GM19025 (cell line): ENCODE measurements around the gene RGS14.
A peak's percentile ranks its signal among the peaks of the same experiment; 100 is the strongest.
"Not testable (repeated sequence)": the region's sequence is repeated elsewhere in the genome, so short reads cannot be mapped to it uniquely, and the experiment has no call there.

Experiments used
- ATAC-seq: cut with Tn5 transposase; IDR thresholded peaks from one replicate; pipeline ENCODE4 v1.9.1; 2021; ENCODE audit warnings: mild to moderate bottlenecking, low read depth, moderate library complexity; ENCODE audit not compliant: unreplicated experiment

The RGS14 gene

GRCh38 chr5:177375516-177375915 is 17.8 kb downstream of the RGS14 start:
- ATAC-seq: not testable (repeated sequence)

GRCh38 chr5:177376107-177376506 is 18.4 kb downstream of the RGS14 start:
- no peak for ATAC-seq

- ATAC-seq: no peak
Observed at GRCh38 chr5:177377851-177378776, 20.4 kb downstream of the RGS14 start.

- peak; percentile 59 for ATAC-seq
Observed at GRCh38 chr5:177378884-177379883, 21.5 kb downstream of the RGS14 start.

GRCh38 chr5:177380805-177381126 is 23.0 kb downstream of the RGS14 start:
- no peak for ATAC-seq

- no peak for ATAC-seq
Observed at GRCh38 chr5:177382423-177383029, 24.8 kb downstream of the RGS14 start.

- no peak for ATAC-seq
Observed at GRCh38 chr5:177383181-177383580, 25.5 kb downstream of the RGS14 start.

GRCh38 chr5:177384134-177384533 is 26.4 kb downstream of the RGS14 start, which contains the start of gene SLC34A1:
Gene SLC34A1 (plus strand): TSS chr5:177384434. CDS start chr5:177385742, 1,308 bp downstream.
- no peak for ATAC-seq

GRCh38 chr5:177385720-177386119 is 28.0 kb downstream of the RGS14 start:
- no peak for ATAC-seq

GRCh38 chr5:177386542-177386941 is 28.8 kb downstream of the RGS14 start:
- ATAC-seq: no peak

- ATAC-seq: no peak
Observed at GRCh38 chr5:177387405-177387804, 29.7 kb downstream of the RGS14 start.

GRCh38 chr5:177388521-177389052 is 30.9 kb downstream of the RGS14 start:
- no peak for ATAC-seq

GRCh38 chr5:177389241-177390169 is 31.8 kb downstream of the RGS14 start:
- ATAC-seq: peak; percentile 56

GRCh38 chr5:177390363-177391300 is 32.9 kb downstream of the RGS14 start:
- ATAC-seq: no peak

GRCh38 chr5:177392765-177393164 is 35.0 kb downstream of the RGS14 start:
- no peak for ATAC-seq

GRCh38 chr5:177393206-177393765 is 35.6 kb downstream of the RGS14 start:
- ATAC-seq: no peak

GRCh38 chr5:177393990-177394389 is 36.3 kb downstream of the RGS14 start:
- no peak for ATAC-seq

- no peak for ATAC-seq
Observed at GRCh38 chr5:177396078-177396477, 38.4 kb downstream of the RGS14 start.
